ENCODE data around the gene AP3S1.
"Not testable (repeated sequence)": the region's sequence is repeated elsewhere in the genome, so short reads cannot be mapped to it uniquely, and the experiment has no call there.

The AP3S1 gene

DNA sequence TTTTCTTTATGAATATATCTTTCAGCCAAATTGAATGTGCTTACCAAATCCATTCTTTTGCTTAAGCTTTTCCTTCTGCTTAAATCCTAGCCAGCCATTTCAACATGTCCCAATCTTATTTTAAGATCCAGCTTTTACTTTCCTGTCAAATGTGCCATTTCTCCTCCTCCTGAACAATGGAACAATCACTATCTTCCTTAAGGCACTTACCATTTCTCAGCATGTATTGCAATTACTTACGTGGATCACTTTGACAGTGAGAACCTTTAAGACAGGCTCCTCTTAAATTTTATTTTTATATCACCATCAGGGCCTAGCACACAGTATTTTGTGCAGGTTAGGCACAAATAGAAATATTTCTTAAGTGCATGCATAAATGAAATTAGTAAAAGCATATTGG is 20.9 kb upstream of the AP3S1 start:
- Histone ChIP-seq H2AK5ac (ENCODE audit: low read length, severe bottlenecking) (no peak overlapping the region), H4K8ac (ENCODE audit: low read length) (no peak overlapping the region), H2BK120ac (ENCODE audit: low read depth, low read length) (no peak overlapping the region), H3K9ac (ENCODE audit: low read length) (no peak overlapping the region), H3K4ac (ENCODE audit: low read depth in 1 of 2, low read length in 2 of 2) (no peak overlapping the region), H3K4me1 (ENCODE audit: control insufficient read depth, insufficient read depth, low read depth, low read length) (peaks cover 9% of the 10 kb centered on the region), H3K27ac (ENCODE audit: low read length, poor library complexity, severe bottlenecking) (no peak overlapping the region), H3K9me3 (ENCODE audit: control insufficient read depth, low read length) (peaks cover 10% of the 10 kb centered on the region), H2BK15ac (ENCODE audit: low read depth, poor library complexity, severe bottlenecking) (no peak overlapping the region), H2AFZ (ENCODE audit: low read depth, low read length) (no peak overlapping the region), H3K4me3 (ENCODE audit: insufficient read depth in 1 of 2, low read depth in 1 of 2, low read length in 2 of 2) (no peak overlapping the region), H3K27me3 (ENCODE audit: control insufficient read depth in 1 of 2, insufficient read depth in 1 of 2, low read length in 2 of 2) (peaks cover 0 to 19% of the 10 kb centered on the region in 2 experiments), H3K23ac (ENCODE audit: low read length in 2 of 2) (no peak overlapping the region), H3K36me3 (ENCODE audit: control insufficient read depth in 1 of 2, insufficient read depth in 2 of 2, low read depth in 1 of 2, low read length in 2 of 2) (no peaks in the 10 kb centered on the region), H3K79me1 (replicated peaks; ENCODE audit: low read length, poor library complexity, severe bottlenecking) (no peaks in the 10 kb centered on the region), H3K18ac (ENCODE audit: low read depth in 1 of 2, low read length in 2 of 2) (no peak overlapping the region), H2BK12ac (ENCODE audit: low read length in 2 of 2) (no peak overlapping the region), H3K14ac (ENCODE audit: low read length in 2 of 2) (no peak overlapping the region), H2BK5ac (ENCODE audit: low read depth, low read length, poor library complexity, severe bottlenecking) (no peak overlapping the region), H3K4me2 (ENCODE audit: low read length, poor library complexity, severe bottlenecking) (no peak overlapping the region), H4K91ac (ENCODE audit: low read length) (no peak overlapping the region)
- DNase-seq: no peak
- WGBS: 83% methylated on average over 1 of the region's 1 CpG

DNA sequence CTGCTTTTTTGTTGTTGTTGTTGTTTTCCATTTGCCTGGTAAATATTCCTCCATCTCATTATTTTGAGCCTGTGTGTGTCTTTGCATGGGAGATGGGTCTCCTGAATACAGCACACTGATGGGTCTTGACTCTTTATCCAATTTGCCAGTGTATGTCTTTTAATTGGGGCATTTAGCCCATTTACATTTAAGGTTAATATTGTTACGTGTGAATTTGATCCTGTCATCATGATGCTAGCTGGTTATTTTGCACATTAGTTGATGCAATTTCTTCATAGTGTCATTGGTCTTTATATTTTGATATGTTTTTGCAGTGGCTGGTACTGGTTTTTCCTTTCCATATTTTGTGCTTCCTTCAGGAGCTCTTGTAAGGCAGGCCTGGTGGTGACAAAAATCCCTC is 16.8 kb upstream of the AP3S1 start:
- not testable (repeated sequence) for H2BK12ac ChIP-seq (ENCODE audit: low read length in 2 of 2); H3K79me1 ChIP-seq (replicated peaks; ENCODE audit: low read length, poor library complexity, severe bottlenecking); H2BK120ac ChIP-seq (ENCODE audit: low read depth, low read length); H3K27me3 ChIP-seq (ENCODE audit: control insufficient read depth in 1 of 2, insufficient read depth in 1 of 2, low read length in 2 of 2); H3K18ac ChIP-seq (ENCODE audit: low read depth in 1 of 2, low read length in 2 of 2); H2AFZ ChIP-seq (ENCODE audit: low read depth, low read length); H3K4ac ChIP-seq (ENCODE audit: low read depth in 1 of 2, low read length in 2 of 2); H3K4me2 ChIP-seq (ENCODE audit: low read length, poor library complexity, severe bottlenecking); H4K8ac ChIP-seq (ENCODE audit: low read length); H2BK15ac ChIP-seq (ENCODE audit: low read depth, poor library complexity, severe bottlenecking); H3K27ac ChIP-seq (ENCODE audit: low read length, poor library complexity, severe bottlenecking); H2AK5ac ChIP-seq (ENCODE audit: low read length, severe bottlenecking); H3K14ac ChIP-seq (ENCODE audit: low read length in 2 of 2); H3K23ac ChIP-seq (ENCODE audit: low read length in 2 of 2); DNase-seq; H3K4me3 ChIP-seq (ENCODE audit: insufficient read depth in 1 of 2, low read depth in 1 of 2, low read length in 2 of 2); H2BK5ac ChIP-seq (ENCODE audit: low read depth, low read length, poor library complexity, severe bottlenecking); H3K9ac ChIP-seq (ENCODE audit: low read length); H4K91ac ChIP-seq (ENCODE audit: low read length); H3K4me1 ChIP-seq (ENCODE audit: control insufficient read depth, insufficient read depth, low read depth, low read length)
- Histone ChIP-seq H3K9me3 (ENCODE audit: control insufficient read depth, low read length) (peaks cover 16% of the 10 kb centered on the region), H3K36me3 (ENCODE audit: control insufficient read depth in 1 of 2, insufficient read depth in 2 of 2, low read depth in 1 of 2, low read length in 2 of 2) (peaks cover 0 to 28% of the 10 kb centered on the region in 2 experiments)
- WGBS: 100% methylated on average over 1 of the region's 1 CpG

DNA sequence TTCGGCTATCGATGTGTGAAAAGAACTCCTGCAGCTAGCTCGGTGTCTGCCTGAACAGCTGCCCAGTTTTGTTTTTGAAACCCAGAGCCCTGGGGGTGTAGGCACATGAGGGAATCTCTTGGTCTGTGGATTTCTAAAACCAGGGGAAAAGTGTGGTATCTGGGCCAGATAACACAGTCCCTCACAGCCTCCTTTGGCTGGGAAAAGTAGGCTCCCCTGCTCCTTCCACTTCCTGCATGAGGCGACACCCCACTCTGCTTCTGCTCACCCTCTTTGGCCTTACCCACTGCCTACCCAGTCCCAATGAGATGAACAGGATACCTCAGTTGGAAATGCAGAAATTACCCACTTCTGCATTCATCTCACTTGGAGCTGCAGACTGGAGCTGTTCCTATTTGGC is 15.8 kb upstream of the AP3S1 start:
- no peaks in the 10 kb centered on the region for H3K79me1 ChIP-seq (replicated peaks; ENCODE audit: low read length, poor library complexity, severe bottlenecking)
- no peak overlapping the region for H3K14ac ChIP-seq (ENCODE audit: low read length in 2 of 2)
- 93% methylated on average over 4 of the region's 4 CpGs for WGBS
- no peak overlapping the region for H4K8ac ChIP-seq (ENCODE audit: low read length)
- H4K91ac ChIP-seq (ENCODE audit: low read length): no peak overlapping the region
- no peak overlapping the region for H3K4me3 ChIP-seq (ENCODE audit: insufficient read depth in 1 of 2, low read depth in 1 of 2, low read length in 2 of 2)
- no peak overlapping the region for H3K18ac ChIP-seq (ENCODE audit: low read depth in 1 of 2, low read length in 2 of 2)
- H2BK120ac ChIP-seq (ENCODE audit: low read depth, low read length): no peak overlapping the region
- H3K27me3 ChIP-seq (ENCODE audit: control insufficient read depth in 1 of 2, insufficient read depth in 1 of 2, low read length in 2 of 2): no peaks in the 10 kb centered on the region
- peaks cover 0 to 38% of the 10 kb centered on the region in 2 experiments for H3K36me3 ChIP-seq (ENCODE audit: control insufficient read depth in 1 of 2, insufficient read depth in 2 of 2, low read depth in 1 of 2, low read length in 2 of 2)
- H2BK5ac ChIP-seq (ENCODE audit: low read depth, low read length, poor library complexity, severe bottlenecking): no peak overlapping the region
- no peak overlapping the region for H3K9ac ChIP-seq (ENCODE audit: low read length)
- H3K27ac ChIP-seq (ENCODE audit: low read length, poor library complexity, severe bottlenecking): no peak overlapping the region
- no peak overlapping the region for H2BK12ac ChIP-seq (ENCODE audit: low read length in 2 of 2)
- no peak overlapping the region for H2BK15ac ChIP-seq (ENCODE audit: low read depth, poor library complexity, severe bottlenecking)
- no peak overlapping the region for H3K4ac ChIP-seq (ENCODE audit: low read depth in 1 of 2, low read length in 2 of 2)
- no peak overlapping the region for H2AK5ac ChIP-seq (ENCODE audit: low read length, severe bottlenecking)
- no peak overlapping the region for H2AFZ ChIP-seq (ENCODE audit: low read depth, low read length)
- peaks cover 16% of the 10 kb centered on the region for H3K9me3 ChIP-seq (ENCODE audit: control insufficient read depth, low read length)
- H3K4me1 ChIP-seq (ENCODE audit: control insufficient read depth, insufficient read depth, low read depth, low read length): no peaks in the 10 kb centered on the region
- H3K4me2 ChIP-seq (ENCODE audit: low read length, poor library complexity, severe bottlenecking): no peak overlapping the region
- DNase-seq: no peak
- no peak overlapping the region for H3K23ac ChIP-seq (ENCODE audit: low read length in 2 of 2)

DNA sequence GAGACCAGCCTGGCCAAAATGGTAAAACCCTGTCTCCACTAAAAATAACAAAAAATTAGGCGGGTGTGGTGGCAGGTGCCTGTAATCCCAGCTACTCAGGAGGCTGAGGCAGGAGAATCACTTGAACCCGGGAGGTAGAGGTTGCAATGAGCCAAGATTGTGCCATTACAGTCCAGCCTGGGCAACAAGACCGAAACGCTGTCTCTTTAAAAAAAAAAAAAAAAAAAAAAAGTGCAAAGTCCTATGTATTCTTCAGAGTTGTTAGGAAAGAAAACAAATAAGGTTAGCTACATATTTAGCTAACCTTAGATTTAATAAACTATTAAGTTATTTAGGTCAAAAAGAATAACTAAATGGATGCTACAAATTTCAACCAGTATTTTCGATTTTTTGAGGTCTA is 11.8 kb upstream of the AP3S1 start:
- no peaks in the 10 kb centered on the region for H3K4me1 ChIP-seq (ENCODE audit: control insufficient read depth, insufficient read depth, low read depth, low read length)
- no peaks in the 10 kb centered on the region for H3K27me3 ChIP-seq (ENCODE audit: control insufficient read depth in 1 of 2, insufficient read depth in 1 of 2, low read length in 2 of 2)
- H3K4ac ChIP-seq (ENCODE audit: low read depth in 1 of 2, low read length in 2 of 2): no peak overlapping the region
- peaks cover 2% of the 10 kb centered on the region for H3K79me1 ChIP-seq (replicated peaks; ENCODE audit: low read length, poor library complexity, severe bottlenecking)
- no peak overlapping the region for H2AFZ ChIP-seq (ENCODE audit: low read depth, low read length)
- no peak overlapping the region for H2BK12ac ChIP-seq (ENCODE audit: low read length in 2 of 2)
- H2BK5ac ChIP-seq (ENCODE audit: low read depth, low read length, poor library complexity, severe bottlenecking): no peak overlapping the region
- H3K9ac ChIP-seq (ENCODE audit: low read length): no peak overlapping the region
- H2AK5ac ChIP-seq (ENCODE audit: low read length, severe bottlenecking): no peak overlapping the region
- peaks cover 13% of the 10 kb centered on the region for H3K9me3 ChIP-seq (ENCODE audit: control insufficient read depth, low read length)
- DNase-seq: no peak
- H3K4me3 ChIP-seq (ENCODE audit: insufficient read depth in 1 of 2, low read depth in 1 of 2, low read length in 2 of 2): no peak overlapping the region
- H4K91ac ChIP-seq (ENCODE audit: low read length): no peak overlapping the region
- no peak overlapping the region for H2BK15ac ChIP-seq (ENCODE audit: low read depth, poor library complexity, severe bottlenecking)
- no peak overlapping the region for H3K14ac ChIP-seq (ENCODE audit: low read length in 2 of 2)
- 100% methylated on average over 2 of the region's 5 CpGs for WGBS
- no peak overlapping the region for H3K4me2 ChIP-seq (ENCODE audit: low read length, poor library complexity, severe bottlenecking)
- H2BK120ac ChIP-seq (ENCODE audit: low read depth, low read length): no peak overlapping the region
- no peak overlapping the region for H3K27ac ChIP-seq (ENCODE audit: low read length, poor library complexity, severe bottlenecking)
- H3K18ac ChIP-seq (ENCODE audit: low read depth in 1 of 2, low read length in 2 of 2): no peak overlapping the region
- no peak overlapping the region for H4K8ac ChIP-seq (ENCODE audit: low read length)
- H3K23ac ChIP-seq (ENCODE audit: low read length in 2 of 2): no peak overlapping the region
- peaks cover 0 to 74% of the 10 kb centered on the region in 2 experiments for H3K36me3 ChIP-seq (ENCODE audit: control insufficient read depth in 1 of 2, insufficient read depth in 2 of 2, low read depth in 1 of 2, low read length in 2 of 2)
